Activated naive CD4-positive, alpha-beta T cell treated with Interleukin-2 at 50 U/mL for 16 hours (primary cell): ENCODE measurements around the gene SSR3.
"Not testable (repeated sequence)": the region's sequence is repeated elsewhere in the genome, so short reads cannot be mapped to it uniquely, and the experiment has no call there.

Experiments used
- DNase-seq: peaks from one replicate; pipeline ENCODE4 v3.0.0-alpha.2; 2020

SSR3 gene

DNA sequence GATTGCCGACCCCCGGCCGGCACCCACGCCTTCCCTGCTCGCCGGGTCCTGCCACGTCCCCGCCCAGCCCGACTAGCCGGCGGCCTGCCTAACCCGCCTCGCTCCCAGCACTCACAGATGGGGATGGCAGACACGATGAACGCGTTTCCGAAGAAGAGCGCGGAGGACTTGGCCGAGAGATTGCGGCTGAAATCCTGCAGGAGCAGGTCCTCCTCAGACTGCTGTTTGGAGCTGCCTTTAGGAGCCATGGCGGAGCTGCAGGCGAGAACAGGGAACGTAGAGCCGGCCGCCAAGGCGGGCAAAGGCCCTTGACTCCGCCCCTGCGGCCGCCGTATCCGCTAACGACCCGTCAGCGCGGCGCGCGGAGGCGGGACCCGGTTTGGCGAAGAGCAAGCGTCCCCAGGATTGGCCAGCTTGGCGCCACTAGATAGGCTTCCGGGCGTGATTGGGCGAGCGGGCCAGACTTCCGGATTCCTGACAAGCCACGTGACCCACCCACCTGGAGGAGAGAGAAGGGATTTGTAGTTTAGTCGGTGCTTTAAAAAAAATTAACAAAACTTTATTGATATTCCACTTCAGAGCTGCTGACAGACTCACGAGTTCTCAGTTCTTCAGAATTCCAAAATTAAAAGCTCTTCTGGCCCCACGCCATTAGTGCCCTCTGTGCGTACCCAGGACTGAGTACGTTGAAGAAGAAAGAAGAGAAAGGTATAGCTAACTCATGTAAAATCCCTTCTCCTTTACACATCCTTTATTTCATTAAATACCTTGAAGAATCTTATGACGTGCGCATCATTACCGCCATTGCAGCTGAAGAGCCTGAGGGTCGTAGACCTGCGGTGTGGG lies at the start of gene SSR3:
SSR3 (minus strand) TSS at position 276 of the 846 bp plus-strand sequence; CDS start at position 248, 28 bp downstream.
- peak; percentile 99 for DNase-seq

DNA sequence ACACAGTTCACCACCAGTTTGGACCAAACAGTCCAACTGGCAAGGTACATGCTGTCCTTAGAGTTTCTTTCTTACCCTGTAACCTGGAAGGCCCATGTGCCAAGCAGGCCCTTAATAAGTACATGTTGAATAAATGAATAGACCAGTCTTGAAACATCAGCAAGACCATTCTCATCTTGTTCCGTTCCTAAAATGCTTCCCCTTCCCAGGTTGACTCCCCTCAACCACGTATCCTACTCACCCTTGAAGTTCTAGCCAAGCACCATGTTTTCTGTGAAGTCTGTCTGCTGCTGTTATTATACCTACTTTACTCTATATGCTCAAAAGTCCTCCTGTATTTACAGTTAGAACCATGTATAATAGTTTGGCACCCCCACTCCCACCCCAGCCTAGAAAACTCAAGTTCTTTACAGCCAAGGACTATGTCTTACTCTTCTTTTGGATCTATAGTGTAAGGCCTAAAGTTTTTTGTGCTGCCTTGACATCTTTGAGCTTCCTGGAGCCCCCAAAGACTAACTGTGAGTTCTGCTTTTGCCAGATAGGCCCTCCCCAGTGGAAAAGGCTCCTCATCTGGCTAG lies 49.2 kb upstream of the SSR3 start:
- DNase-seq: no peak

DNA sequence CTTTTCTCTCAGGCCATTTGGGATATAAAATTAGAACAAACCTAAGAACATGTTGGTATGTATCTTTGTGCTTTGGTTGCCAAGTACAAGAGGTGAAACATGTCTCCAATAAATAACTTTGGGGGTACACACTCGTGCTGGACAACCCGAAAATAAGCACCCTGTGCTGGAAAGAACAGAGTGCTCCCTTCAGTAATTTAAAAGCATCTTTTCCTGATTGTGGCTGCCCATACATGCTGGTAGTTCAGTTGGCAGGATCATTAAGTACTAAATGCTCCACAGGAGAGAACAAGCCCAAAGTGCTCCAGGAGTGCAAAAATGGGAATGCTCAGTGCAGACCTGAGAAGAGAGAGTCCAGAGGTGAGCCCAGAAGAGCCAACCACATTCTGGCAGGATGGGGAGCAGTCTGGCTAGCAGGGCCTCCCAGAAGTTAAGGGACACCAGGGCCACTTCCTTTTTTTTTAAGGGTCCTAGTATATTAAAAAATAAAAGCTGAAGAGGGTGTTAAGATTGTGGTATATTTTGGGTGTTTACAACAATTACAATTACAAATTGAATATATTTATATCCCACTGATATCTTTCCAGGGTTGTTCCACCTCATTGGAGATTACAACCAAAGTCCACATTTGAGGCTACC lies 48.6 kb upstream of the SSR3 start:
- no peak for DNase-seq

- DNase-seq: no peak
Observed at GRCh38 chr3:156602424-156602823, 47.5 kb upstream of the SSR3 start.

DNA sequence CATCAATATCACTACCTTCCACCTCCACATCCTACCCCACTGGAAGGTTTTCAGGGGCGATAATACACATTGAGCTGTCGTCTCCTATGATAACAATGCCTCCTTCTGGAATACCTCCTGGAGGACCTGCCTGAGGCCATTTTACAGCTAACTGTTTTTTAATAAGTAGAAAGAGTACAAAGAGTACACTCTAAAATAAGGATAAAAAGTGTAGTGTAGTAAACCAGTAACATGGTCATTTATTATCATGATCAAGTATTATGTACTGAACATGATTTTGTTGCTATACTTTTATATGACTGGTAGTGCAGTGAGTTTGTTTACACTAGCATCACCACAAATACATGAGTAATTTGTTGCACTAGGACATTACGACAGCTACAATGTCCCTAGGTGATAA lies 46.6 kb upstream of the SSR3 start:
- DNase-seq: no peak

DNA sequence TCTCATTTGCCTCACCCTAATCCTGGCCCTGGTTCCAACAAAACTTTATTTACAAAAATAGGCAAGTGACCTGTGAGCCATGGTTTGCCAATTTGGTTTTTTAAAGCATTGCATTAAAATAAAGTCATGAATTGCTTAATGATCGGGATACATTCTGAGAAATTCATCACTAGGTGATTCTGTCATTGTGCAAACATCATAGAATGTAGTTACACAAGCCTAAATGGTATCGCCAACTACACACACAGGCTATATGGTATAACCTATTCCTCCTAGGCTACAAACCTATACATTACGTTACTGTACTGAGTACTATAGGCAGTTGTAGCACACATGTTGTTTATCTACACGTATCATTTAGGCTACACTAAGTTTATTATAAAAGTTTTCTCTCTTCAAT lies 45.9 kb upstream of the SSR3 start:
- no peak for DNase-seq

GRCh38 chr3:156599089-156599874 lies 44.4 kb upstream of the SSR3 start:
- DNase-seq: no peak

DNA sequence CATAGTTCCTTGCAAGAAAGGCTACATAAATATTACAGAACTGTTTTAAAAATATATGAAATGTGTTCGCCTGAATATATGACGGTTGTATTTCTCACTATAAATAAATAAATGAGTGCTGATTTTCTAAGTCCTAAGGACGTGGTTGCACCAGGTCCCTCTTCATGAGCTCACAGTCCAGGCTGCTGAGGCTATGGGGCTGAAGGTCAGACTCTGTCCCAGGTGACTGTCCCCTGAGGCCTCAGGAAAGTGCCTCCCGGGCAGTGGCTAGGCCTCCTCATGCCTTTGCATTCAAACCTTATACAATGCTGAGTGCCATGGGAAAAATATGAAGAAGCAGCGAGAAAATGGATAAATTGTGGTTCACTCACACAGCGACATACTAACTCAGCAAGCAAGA lies 43.5 kb upstream of the SSR3 start:
- DNase-seq: no peak

- no peak for DNase-seq
Observed at GRCh38 chr3:156594219-156594683, 39.3 kb upstream of the SSR3 start.

DNA sequence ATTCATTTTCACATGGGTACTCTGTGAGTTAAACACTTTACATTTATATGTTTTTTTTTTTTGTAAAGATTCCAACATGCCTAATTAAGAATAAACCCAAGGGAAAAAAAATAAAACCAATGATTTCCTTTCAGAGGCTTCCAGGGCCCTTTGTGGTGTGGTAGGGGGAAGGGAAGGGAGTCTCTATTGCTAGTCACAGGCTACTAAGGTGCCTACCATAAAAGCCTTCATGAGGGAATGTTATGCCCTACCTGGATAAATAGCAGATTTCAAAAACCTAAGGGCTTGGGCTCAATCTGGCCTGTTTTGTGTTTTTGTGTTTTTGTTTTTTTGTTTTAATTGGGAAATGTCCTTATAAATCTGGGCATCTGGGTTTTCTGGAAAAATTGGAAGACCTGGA lies 38.9 kb upstream of the SSR3 start:
- DNase-seq: no peak

- not testable (repeated sequence) for DNase-seq
Observed at GRCh38 chr3:156589806-156590205, 34.9 kb upstream of the SSR3 start.

DNA sequence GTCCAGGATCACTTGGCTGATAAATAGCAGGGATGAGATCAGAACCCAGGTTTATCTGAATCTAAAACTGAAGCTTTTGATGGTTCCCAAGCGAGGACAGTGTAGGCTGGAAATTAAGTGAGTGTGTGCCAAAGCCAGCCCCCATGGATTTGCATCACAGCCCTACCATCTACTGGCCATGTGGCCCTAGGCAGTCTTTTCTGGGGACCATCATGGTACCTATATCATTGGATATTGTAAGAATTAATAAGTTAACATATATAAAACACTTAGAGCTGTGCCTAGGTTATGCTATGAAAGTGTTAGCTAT lies 32.8 kb upstream of the SSR3 start:
- DNase-seq: no peak

GRCh38 chr3:156586905-156587759 lies 32.2 kb upstream of the SSR3 start:
- no peak for DNase-seq

- DNase-seq: no peak
Observed at GRCh38 chr3:156583469-156583868, 28.6 kb upstream of the SSR3 start.

DNA sequence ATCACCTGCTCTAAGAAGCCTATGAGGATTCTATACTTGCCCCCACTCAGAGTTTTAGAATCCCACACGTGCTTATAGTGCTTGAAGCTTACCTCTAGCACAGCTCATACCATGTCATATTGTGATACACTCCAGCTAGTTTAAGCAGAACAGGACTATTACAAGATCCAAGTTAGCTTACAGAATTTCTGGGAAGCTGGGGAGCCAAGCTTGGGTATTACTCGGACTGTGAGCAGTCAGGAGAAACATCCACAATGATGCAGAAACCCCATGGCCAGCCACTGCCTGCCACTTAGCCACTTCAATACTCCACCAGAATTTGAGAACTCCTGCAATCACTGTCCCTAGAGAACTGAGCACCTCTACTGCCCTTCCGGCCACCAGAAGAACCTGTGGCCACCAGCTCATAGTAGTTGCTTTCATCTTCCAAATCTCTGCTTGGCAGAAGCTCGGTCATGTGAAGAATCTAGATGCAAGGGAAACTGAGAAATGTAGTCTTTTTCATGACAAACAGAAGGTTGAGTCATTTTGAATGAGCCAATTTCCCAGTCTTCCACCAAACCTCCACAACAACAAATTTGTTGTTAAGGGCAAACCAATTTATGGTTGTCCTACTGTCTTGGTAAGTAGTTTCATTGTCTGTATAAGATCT lies 27.7 kb upstream of the SSR3 start:
- DNase-seq: no peak

DNA sequence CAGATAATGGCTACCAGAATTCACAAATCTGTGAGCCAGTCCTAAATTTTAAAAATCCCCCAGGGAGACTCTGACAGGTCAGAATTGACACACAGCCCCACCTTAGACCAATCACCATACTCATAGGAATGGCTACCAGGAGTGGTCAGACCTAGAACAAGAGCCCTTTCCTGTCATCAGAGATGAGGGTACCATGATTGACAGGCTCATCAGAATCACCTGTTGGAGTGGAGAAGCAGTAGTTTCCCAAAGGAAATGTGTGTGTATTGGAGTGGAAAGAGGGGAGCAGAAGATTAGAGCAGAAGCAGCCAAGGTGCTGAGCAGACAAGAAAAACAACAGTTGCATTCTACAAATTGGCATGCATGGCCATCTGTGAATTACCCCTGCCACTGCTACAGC lies 27.0 kb upstream of the SSR3 start:
- no peak for DNase-seq

DNA sequence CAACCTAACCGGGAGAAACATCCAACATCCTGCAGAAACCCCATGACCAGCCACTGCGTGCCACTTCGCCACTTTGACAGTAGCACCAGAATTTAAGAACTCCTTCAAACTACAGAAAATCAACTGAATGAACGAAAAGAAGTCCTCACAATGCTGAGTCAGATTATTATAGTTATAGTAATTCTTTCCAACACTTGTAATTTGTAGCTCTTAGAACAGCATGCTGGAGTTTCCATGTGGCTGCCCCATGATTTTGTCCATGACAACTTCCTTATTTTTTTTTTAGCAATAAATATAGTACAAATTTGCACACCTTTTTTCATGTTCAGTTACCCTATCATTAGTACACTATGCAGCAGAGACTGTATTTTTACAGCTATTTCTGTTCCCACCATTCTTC lies 26.1 kb upstream of the SSR3 start:
- DNase-seq: no peak

GRCh38 chr3:156579427-156579851 lies 24.5 kb upstream of the SSR3 start:
- no peak for DNase-seq

- DNase-seq: no peak
Observed at GRCh38 chr3:156577736-156578135, 22.8 kb upstream of the SSR3 start.

GRCh38 chr3:156576651-156577348 lies 21.9 kb upstream of the SSR3 start:
- DNase-seq: no peak

GRCh38 chr3:156576051-156576450 lies 21.1 kb upstream of the SSR3 start:
- no peak for DNase-seq
